ENCODE data around the gene ZNF3. TPM values are rescaled to one million over a fixed set of nuclear protein-coding genes. Genes with fewer than 3 reads are reported as not detected.

Gene ZNF3
- total RNA-seq, 2 donors from 2014 or later, result 32.8 to 39.9 TPM

GRCh38 chr7:100077205-100077604 lies 4.3 kb downstream of the ZNF3 start:
- H3K9ac ChIP-seq (ENCODE audit: extremely low read depth, low read length, poor library complexity, severe bottlenecking), result no peak overlapping the region
- H3K27ac ChIP-seq (ENCODE audit: low read depth, low read length), result no peak overlapping the region
- no peak for TF ChIP-seq CTCF (conservative IDR thresholded peaks at IDR 0.05)
- H3K27me3 ChIP-seq (ENCODE audit: control insufficient read depth, insufficient read depth, low read length, poor library complexity, severe bottlenecking), result no peaks in the 10 kb centered on the region
- Mint-ChIP-seq H3K27me3 (ENCODE audit: insufficient read depth) (no peaks in the 10 kb centered on the region), H3K4me1 (peaks cover 10% of the 10 kb centered on the region), H3K4me3 (no peak overlapping the region), H3K27ac (no peak overlapping the region), H3K36me3 (ENCODE audit: low read depth) (peaks cover 83% of the 10 kb centered on the region), H3K9me3 (peaks cover 62% of the 10 kb centered on the region)
- H3K4me3 ChIP-seq (ENCODE audit: low read length), result no peak overlapping the region
- WGBS, 2 experiments (ENCODE audit: insufficient coverage in 1 of 2, insufficient read length in 1 of 2), result 89 to 100% methylated on average over 3 to 4 of the region's 4 CpGs
- peaks cover 79% of the 10 kb centered on the region for H3K36me3 ChIP-seq (ENCODE audit: control insufficient read depth, insufficient read depth, low read length)
- no peak for DNase-seq
- peaks cover 65% of the 10 kb centered on the region for H3K9me3 ChIP-seq (ENCODE audit: control insufficient read depth, low read length)
- peaks cover 5% of the 10 kb centered on the region for H3K4me1 ChIP-seq (ENCODE audit: control insufficient read depth, insufficient read depth, low read length)

GRCh38 chr7:100075418-100075817 lies 6.1 kb downstream of the ZNF3 start:
- peaks cover 97% of the 10 kb centered on the region for H3K36me3 ChIP-seq (ENCODE audit: control insufficient read depth, insufficient read depth, low read length)
- H3K27me3 ChIP-seq (ENCODE audit: control insufficient read depth, insufficient read depth, low read length, poor library complexity, severe bottlenecking), result no peaks in the 10 kb centered on the region
- H3K27ac Mint-ChIP-seq, result no peak overlapping the region
- 97 to 100% methylated on average over 4 to 6 of the region's 6 CpGs for WGBS, 2 experiments (ENCODE audit: insufficient coverage in 1 of 2, insufficient read length in 1 of 2)
- H3K9me3 Mint-ChIP-seq, result peaks cover 77% of the 10 kb centered on the region
- H3K4me3 ChIP-seq (ENCODE audit: low read length), result peak overlapping the region; percentile 28
- H3K4me3 Mint-ChIP-seq, result no peak overlapping the region
- H3K9me3 ChIP-seq (ENCODE audit: control insufficient read depth, low read length), result peaks cover 82% of the 10 kb centered on the region
- no peak overlapping the region for H3K27ac ChIP-seq (ENCODE audit: low read depth, low read length)
- peaks cover 8% of the 10 kb centered on the region for H3K4me1 Mint-ChIP-seq
- H3K4me1 ChIP-seq (ENCODE audit: control insufficient read depth, insufficient read depth, low read length), result peaks cover 5% of the 10 kb centered on the region
- no peak for TF ChIP-seq CTCF (conservative IDR thresholded peaks at IDR 0.05)
- peaks cover 97% of the 10 kb centered on the region for H3K36me3 Mint-ChIP-seq (ENCODE audit: low read depth)
- DNase-seq, result no peak
- no peaks in the 10 kb centered on the region for H3K27me3 Mint-ChIP-seq (ENCODE audit: insufficient read depth)
- H3K9ac ChIP-seq (ENCODE audit: extremely low read depth, low read length, poor library complexity, severe bottlenecking), result no peak overlapping the region

GRCh38 chr7:100074841-100075240 lies 6.7 kb downstream of the ZNF3 start:
- Mint-ChIP-seq H3K4me3 (no peak overlapping the region), H3K36me3 (ENCODE audit: low read depth) (peaks cover 98% of the 10 kb centered on the region), H3K27me3 (ENCODE audit: insufficient read depth) (no peaks in the 10 kb centered on the region), H3K9me3 (peaks cover 79% of the 10 kb centered on the region), H3K4me1 (peaks cover 4% of the 10 kb centered on the region), H3K27ac (no peak overlapping the region)
- Histone ChIP-seq H3K27ac (ENCODE audit: low read depth, low read length) (no peak overlapping the region), H3K9ac (ENCODE audit: extremely low read depth, low read length, poor library complexity, severe bottlenecking) (no peak overlapping the region), H3K9me3 (ENCODE audit: control insufficient read depth, low read length) (peaks cover 88% of the 10 kb centered on the region), H3K27me3 (ENCODE audit: control insufficient read depth, insufficient read depth, low read length, poor library complexity, severe bottlenecking) (no peaks in the 10 kb centered on the region), H3K4me1 (ENCODE audit: control insufficient read depth, insufficient read depth, low read length) (peaks cover 5% of the 10 kb centered on the region), H3K36me3 (ENCODE audit: control insufficient read depth, insufficient read depth, low read length) (peaks cover 98% of the 10 kb centered on the region), H3K4me3 (ENCODE audit: low read length) (peak overlapping the region; percentile 28)
- no peak for TF ChIP-seq CTCF (conservative IDR thresholded peaks at IDR 0.05)
- DNase-seq, result no peak
- 92 to 93% methylated on average over 6 to 7 of the region's 7 CpGs for WGBS, 2 experiments (ENCODE audit: insufficient coverage in 1 of 2, insufficient read length in 1 of 2)

Data from endodermal cell (in vitro differentiated cells).